ENCODE measurements around the gene CRIM1.

Gene CRIM1

GRCh38 chr2:36520431-36520830, 164.9 kb downstream of the CRIM1 start:
- DNase-seq (ENCODE audit: low read depth) = no peak

GRCh38 chr2:36523153-36523552, 167.6 kb downstream of the CRIM1 start:
- DNase-seq (ENCODE audit: low read depth) = no peak

GRCh38 chr2:36525245-36525644, 169.7 kb downstream of the CRIM1 start:
- DNase-seq (ENCODE audit: low read depth) = no peak

DNA sequence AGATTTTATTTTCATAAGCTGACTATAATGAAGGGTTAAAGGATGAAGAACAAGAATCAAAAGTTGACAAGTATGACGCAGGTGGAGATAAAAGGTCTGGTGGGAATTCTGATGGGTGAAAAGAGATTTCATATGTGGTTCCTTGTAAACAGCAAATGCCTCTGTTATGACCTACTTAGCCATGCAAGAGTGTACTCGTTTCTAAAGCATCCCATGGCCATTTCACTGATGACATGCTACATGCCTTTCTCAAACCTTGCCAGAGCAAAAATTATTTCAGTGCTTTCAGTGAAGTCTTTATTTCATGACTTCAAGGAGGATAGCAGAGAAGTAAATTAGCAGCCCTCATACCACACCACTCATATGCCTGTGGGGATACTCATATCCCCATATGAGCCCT, 170.6 kb downstream of the CRIM1 start:
- DNase-seq (ENCODE audit: low read depth) = no peak

DNA sequence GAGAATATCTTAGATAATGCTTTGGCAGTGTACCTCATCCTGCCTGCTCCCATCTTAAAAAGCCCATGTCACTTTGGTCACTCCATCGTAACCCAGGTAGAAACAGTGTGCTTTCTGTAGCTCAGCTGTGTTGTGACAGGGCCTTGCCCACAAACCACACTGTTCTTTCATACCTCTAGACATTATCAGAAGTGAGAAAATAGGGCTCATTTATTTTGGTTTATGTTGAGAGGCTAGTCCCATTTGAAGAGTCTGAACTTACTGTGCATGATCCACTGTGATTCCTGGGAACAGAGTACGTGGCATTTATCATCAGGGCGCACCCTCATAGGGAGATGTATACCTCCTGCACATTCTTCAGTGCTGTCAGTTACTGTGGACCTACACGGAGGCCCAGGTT, 172.7 kb downstream of the CRIM1 start:
- no peak for DNase-seq (ENCODE audit: low read depth)

GRCh38 chr2:36528766-36529392, 173.3 kb downstream of the CRIM1 start:
- DNase-seq (ENCODE audit: low read depth) = no peak

DNA sequence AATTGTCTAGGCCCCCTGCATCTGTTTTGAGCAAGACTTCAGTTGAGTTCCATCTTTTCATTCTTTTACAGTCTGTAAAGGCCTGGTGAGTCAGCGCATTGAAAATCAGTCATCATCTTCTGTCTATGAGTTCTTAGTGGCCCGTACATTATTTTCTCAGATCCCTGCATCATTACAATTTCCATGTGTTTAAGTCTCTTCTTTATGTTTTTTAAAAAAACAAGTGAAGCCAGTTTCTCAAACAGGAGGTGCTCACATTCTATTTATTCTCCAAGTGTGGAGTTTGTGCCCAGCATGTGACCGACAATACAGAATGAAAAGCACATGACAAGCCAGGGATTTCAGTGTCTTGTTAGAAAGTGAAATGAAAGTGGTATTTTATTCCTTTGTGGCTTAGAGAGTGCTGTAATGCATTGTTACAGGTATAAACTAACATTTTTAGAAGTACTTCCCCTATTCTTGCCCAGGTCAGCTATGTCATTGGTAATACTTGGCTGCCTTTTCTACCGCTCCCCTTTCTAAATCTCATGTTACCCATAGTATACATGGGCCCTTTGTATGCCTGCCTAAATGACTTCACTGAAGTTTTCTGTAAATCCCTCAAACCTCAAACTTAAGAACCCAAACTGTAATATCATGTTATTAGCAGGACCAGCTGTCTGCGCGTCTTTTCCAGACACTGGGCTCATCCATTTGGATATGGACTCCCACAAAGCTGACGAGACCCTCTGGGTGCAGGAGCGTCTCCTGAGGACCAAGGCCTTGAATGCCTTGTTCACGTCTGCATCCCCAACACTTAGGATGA, 174.8 kb downstream of the CRIM1 start:
- DNase-seq (ENCODE audit: low read depth) = peak; percentile 12

DNA sequence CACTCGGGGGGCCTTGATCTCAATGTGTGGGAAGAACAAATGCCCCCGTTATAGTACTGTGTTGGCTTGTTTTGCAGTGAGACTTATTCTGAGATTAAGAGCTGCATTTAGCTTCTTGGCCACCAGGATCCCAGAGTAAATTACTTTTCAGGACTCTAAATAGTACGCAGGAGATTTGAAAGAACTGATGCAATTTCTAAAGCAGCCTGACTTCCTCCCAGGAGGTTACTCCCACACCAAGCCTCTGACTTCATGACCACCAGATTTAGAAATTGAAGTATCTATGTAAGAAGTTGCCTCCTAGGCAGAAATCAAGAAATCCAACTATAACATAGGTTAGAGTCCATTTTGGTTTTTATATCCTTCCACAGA, 175.4 kb downstream of the CRIM1 start:
- peak; percentile 62 for DNase-seq (ENCODE audit: low read depth)

GRCh38 chr2:36534275-36534799, 178.8 kb downstream of the CRIM1 start:
- DNase-seq (ENCODE audit: low read depth) = no peak

DNA sequence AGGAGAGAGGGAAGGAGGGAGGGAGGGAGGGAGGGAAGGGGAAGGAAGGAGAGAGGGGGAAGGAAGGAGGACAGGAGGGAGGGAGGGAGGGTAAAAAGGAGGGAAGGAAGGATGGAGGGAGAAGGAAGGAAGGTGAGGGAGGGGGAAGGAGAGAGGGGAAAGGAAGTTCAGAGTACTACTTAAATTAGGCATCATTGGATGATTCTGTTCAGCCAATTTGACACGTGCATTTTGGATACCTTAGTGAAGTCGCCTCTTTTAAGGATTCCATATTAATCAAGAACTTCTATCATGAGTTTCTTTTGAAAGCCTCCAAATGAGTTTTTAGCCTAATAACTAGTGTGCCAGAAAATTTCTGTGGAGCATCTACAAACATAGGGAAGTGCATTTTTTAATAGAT, 179.5 kb downstream of the CRIM1 start:
- no peak for DNase-seq (ENCODE audit: low read depth)

GRCh38 chr2:36536776-36537175, 181.2 kb downstream of the CRIM1 start:
- DNase-seq (ENCODE audit: low read depth) = no peak

GRCh38 chr2:36538335-36538734, 182.8 kb downstream of the CRIM1 start:
- no peak for DNase-seq (ENCODE audit: low read depth)

- no peak for DNase-seq (ENCODE audit: low read depth)
These were observed 184.1 kb downstream of the CRIM1 start for GRCh38 chr2:36539631-36540030.

GRCh38 chr2:36540986-36541754, 185.6 kb downstream of the CRIM1 start:
- DNase-seq (ENCODE audit: low read depth) = no peak

GRCh38 chr2:36541891-36542595, 186.5 kb downstream of the CRIM1 start:
- DNase-seq (ENCODE audit: low read depth) = no peak

GRCh38 chr2:36544638-36545338, 189.2 kb downstream of the CRIM1 start:
- DNase-seq (ENCODE audit: low read depth) = no peak

- no peak for DNase-seq (ENCODE audit: low read depth)
These were observed 190.4 kb downstream of the CRIM1 start for GRCh38 chr2:36545871-36546416.

DNA sequence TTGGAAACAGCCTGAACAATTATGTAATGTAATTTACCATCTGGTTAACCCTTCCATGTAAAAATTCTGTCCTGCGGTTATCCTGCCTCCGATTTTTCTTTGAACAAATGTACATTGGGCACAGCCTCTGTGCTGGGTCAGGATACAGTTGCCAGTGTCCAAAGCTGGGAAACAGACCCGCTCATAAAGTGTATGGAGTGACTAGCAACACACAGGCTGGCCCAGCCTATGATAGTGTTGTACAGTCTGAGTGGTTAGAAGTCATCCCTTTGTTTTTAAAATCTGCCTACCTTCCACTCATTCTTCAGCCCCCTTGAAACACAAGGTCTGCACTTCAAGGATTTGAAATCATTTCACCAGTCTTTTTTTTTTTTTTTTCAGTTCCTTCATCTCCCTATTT, 192.3 kb downstream of the CRIM1 start:
- no peak for DNase-seq (ENCODE audit: low read depth)

DNA sequence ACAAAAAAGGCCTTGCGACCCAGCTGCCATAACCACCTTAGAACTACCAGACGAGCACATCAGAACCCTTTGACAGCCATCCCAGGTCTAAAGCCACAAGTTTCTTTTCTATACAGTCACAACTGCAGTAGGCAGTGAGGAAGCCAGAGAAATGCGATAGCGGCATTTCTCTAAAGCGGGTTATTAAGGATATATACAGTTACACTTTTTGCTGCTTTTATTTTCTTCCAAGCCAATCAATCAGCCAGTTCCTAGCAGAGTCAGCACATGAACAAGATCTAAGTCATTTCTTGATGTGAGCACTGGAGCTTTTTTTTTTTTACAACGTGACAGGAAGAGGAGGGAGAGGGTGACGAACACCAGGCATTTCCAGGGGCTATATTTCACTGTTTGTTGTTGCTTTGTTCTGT, 193.6 kb downstream of the CRIM1 start:
- DNase-seq (ENCODE audit: low read depth) = no peak

- DNase-seq (ENCODE audit: low read depth) = no peak
These were observed 194.4 kb downstream of the CRIM1 start for GRCh38 chr2:36550006-36550405.

DNA sequence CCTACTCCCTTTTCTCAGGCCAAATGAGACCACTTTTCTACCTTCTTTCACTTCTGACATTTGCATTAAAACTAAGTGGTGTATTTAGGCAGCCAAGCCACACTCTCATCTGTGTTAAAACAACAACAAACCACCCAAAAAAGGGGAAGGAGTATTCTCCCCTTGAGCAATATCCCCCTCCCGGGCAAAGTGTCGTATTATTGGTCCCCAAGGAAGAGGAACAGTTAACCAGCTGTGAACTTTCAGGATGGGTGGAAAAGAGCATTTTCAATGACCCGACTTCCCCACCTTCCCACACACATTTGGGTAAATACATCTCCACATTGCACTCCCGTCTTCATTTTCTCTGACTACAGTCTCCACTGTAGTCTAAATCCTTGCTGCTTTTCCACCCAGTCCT, 198.1 kb downstream of the CRIM1 start:
- no peak for DNase-seq (ENCODE audit: low read depth)

Data from fibroblast of the conjunctiva (primary cell).